H7 (cell line): Measurements from ENCODE around the gene MYO7B. TPM values are rescaled to one million over a fixed set of nuclear protein-coding genes. Genes with fewer than 3 reads are reported as not detected.

ENCODE experiments used
- DNase-seq: peaks from one replicate; pipeline ENCODE4 v3.0.0; 2012
- H3K27me3 ChIP-seq: 2 replicates; pipeline ENCODE4 v1.6.0; 2011; ENCODE audit warnings: mild to moderate bottlenecking, low read length; ENCODE audit not compliant: control insufficient read depth, insufficient read depth
- H3K36me3 ChIP-seq: replicated peaks from 2 replicates; pipeline ENCODE4 v1.5.1; 2011; ENCODE audit warnings: low read length; ENCODE audit not compliant: control insufficient read depth, insufficient read depth
- H3K4me3 ChIP-seq: 2 replicates; pipeline ENCODE4 v1.5.1; 2011; ENCODE audit warnings: low read depth, mild to moderate bottlenecking, control low read depth, low read length, moderate library complexity; ENCODE audit not compliant: insufficient read depth
- total RNA-seq: library from RNA; depleted of rRNA; stranded (reverse); fragments of >200 nt; shearing (Covaris generic); gene quantifications from 2 replicates; pipeline ENCODE4 v1.2.3, GENCODE V29; 2014

The MYO7B gene
- total RNA-seq, 1 experiment from 2014 or later: not detected

GRCh38 chr2:127608061-127609030 is 72.9 kb downstream of the MYO7B start:
- Histone ChIP-seq H3K36me3 (no peaks in the 10 kb centered on the region), H3K27me3 (no peaks in the 10 kb centered on the region), H3K4me3 (no peak overlapping the region)
- peak; percentile 15 for DNase-seq

- DNase-seq: peak; percentile 44
- H3K36me3 ChIP-seq: no peaks in the 10 kb centered on the region
Observed at GRCh38 chr2:127609031-127609751, 73.7 kb downstream of the MYO7B start.

GRCh38 chr2:127609818-127610217 is 74.3 kb downstream of the MYO7B start:
- H3K27me3 ChIP-seq: no peaks in the 10 kb centered on the region
- no peaks in the 10 kb centered on the region for H3K36me3 ChIP-seq
- no peak overlapping the region for H3K4me3 ChIP-seq
- DNase-seq: peak; percentile 24

More at GRCh38 chr2:127609031-127609751, 73.7 kb downstream of the MYO7B start:
- Histone ChIP-seq H3K4me3 (no peak overlapping the region), H3K27me3 (no peaks in the 10 kb centered on the region)

GRCh38 chr2:127610561-127610960 is 75.1 kb downstream of the MYO7B start:
- Histone ChIP-seq H3K36me3 (no peaks in the 10 kb centered on the region), H3K27me3 (no peaks in the 10 kb centered on the region), H3K4me3 (no peak overlapping the region)
- peak; percentile 7 for DNase-seq

- peak; percentile 73 for DNase-seq
- H3K27me3 ChIP-seq: no peaks in the 10 kb centered on the region
- H3K36me3 ChIP-seq: no peaks in the 10 kb centered on the region
- no peak overlapping the region for H3K4me3 ChIP-seq
Observed at GRCh38 chr2:127611076-127611925, 75.8 kb downstream of the MYO7B start.

GRCh38 chr2:127612111-127612822 is 76.8 kb downstream of the MYO7B start:
- Histone ChIP-seq H3K4me3 (no peak overlapping the region), H3K27me3 (no peaks in the 10 kb centered on the region), H3K36me3 (no peaks in the 10 kb centered on the region)
- DNase-seq: peak; percentile 33

GRCh38 chr2:127614246-127614645 is 78.8 kb downstream of the MYO7B start:
- Histone ChIP-seq H3K36me3 (no peaks in the 10 kb centered on the region), H3K4me3 (no peak overlapping the region), H3K27me3 (no peaks in the 10 kb centered on the region)
- DNase-seq: no peak

GRCh38 chr2:127614731-127615130 is 79.2 kb downstream of the MYO7B start:
- peak; percentile 7 for DNase-seq

GRCh38 chr2:127615511-127616166 is 80.2 kb downstream of the MYO7B start:
- Histone ChIP-seq H3K4me3 (no peak overlapping the region), H3K36me3 (no peaks in the 10 kb centered on the region), H3K27me3 (no peaks in the 10 kb centered on the region)
- peak; percentile 24 for DNase-seq

More at GRCh38 chr2:127614731-127615130, 79.2 kb downstream of the MYO7B start:
- no peaks in the 10 kb centered on the region for H3K27me3 ChIP-seq
- no peak overlapping the region for H3K4me3 ChIP-seq
- H3K36me3 ChIP-seq: no peaks in the 10 kb centered on the region

- Histone ChIP-seq H3K4me3 (no peak overlapping the region), H3K27me3 (no peaks in the 10 kb centered on the region), H3K36me3 (no peaks in the 10 kb centered on the region)
- DNase-seq: peak; percentile 29
Observed at GRCh38 chr2:127618551-127619202, 83.2 kb downstream of the MYO7B start.

- H3K36me3 ChIP-seq: no peaks in the 10 kb centered on the region
- H3K4me3 ChIP-seq: no peak overlapping the region
- no peaks in the 10 kb centered on the region for H3K27me3 ChIP-seq
- DNase-seq: peak; percentile 34
Observed at GRCh38 chr2:127619203-127619590, 83.7 kb downstream of the MYO7B start.

GRCh38 chr2:127619877-127620705 is 84.6 kb downstream of the MYO7B start:
- Histone ChIP-seq H3K27me3 (no peaks in the 10 kb centered on the region), H3K36me3 (no peaks in the 10 kb centered on the region), H3K4me3 (no peak overlapping the region)
- DNase-seq: peak; percentile 68
